IMR-90 (cell line): ENCODE measurements around the gene PODXL2. TPM values are rescaled to one million over a fixed set of nuclear protein-coding genes. Genes with fewer than 3 reads are reported as not detected.

Experiments used
- ATAC-seq: fragments of 200-7000 bp; cut with Tn5 transposase; 2 replicates; pipeline ENCODE4 v1.9.1; 2020; ENCODE audit warnings: low read depth, mild to moderate bottlenecking, moderate library complexity
- BruUV-seq: library from RNA; stranded (reverse); fragments of 400-500 nt; replicated peaks from 2 replicates; lab custom pipeline; 2021; lab: Mats Ljungman, UMichigan
- CTCF ChIA-PET: fragments of 300-600 bp; formaldehyde crosslinking; extraction: SDS; loops from one replicate; lab custom pipeline; 2021; ENCODE audit warnings: antibody characterized with exemption; lab: Yijun Ruan, JAX
- POLR2A ChIA-PET: fragments of 300-600 bp; sonication (Branson Sonifier 250); formaldehyde crosslinking; loops from one replicate; lab custom pipeline; 2022; ENCODE audit warnings: antibody characterized with exemption; ENCODE audit not compliant: unreplicated experiment; lab: Charles Lee
- DNase-seq: peaks from one replicate; pipeline ENCODE4 v3.0.0; 2013
- H2AFZ ChIP-seq: replicated peaks from 2 replicates; pipeline ENCODE3; 2013; ENCODE audit warnings: low read length, mild to moderate bottlenecking; ENCODE audit not compliant: poor library complexity
- H2AK5ac ChIP-seq: 2 replicates; pipeline ENCODE4 v1.6.1; 2013; ENCODE audit warnings: low read depth, low read length, inconsistent platforms
- H2AK9ac ChIP-seq: replicated peaks from 2 replicates; pipeline ENCODE3; 2013; ENCODE audit warnings: mild to moderate bottlenecking, low read depth, low read length, moderate library complexity; ENCODE audit not compliant: poor library complexity
- H2BK120ac ChIP-seq: 2 replicates; pipeline ENCODE4 v1.6.1; 2013; ENCODE audit warnings: low read depth, low read length, inconsistent platforms
- H2BK15ac ChIP-seq: 3 replicates; pipeline ENCODE4 v1.6.1; 2013; ENCODE audit warnings: low read depth, low read length, inconsistent platforms
- H2BK20ac ChIP-seq: 2 replicates; pipeline ENCODE4 v1.6.1; 2013; ENCODE audit warnings: low read depth, mild to moderate bottlenecking, inconsistent platforms, low read length, moderate library complexity
- H2BK5ac ChIP-seq: 2 replicates; pipeline ENCODE4 v1.6.1; 2013; ENCODE audit warnings: mild to moderate bottlenecking, low read depth, low read length, inconsistent platforms; ENCODE audit not compliant: poor library complexity, severe bottlenecking
- H3K14ac ChIP-seq: replicated peaks from 2 replicates; pipeline ENCODE4 v1.6.1; 2013; ENCODE audit warnings: low read depth, low read length, inconsistent platforms
- H3K18ac ChIP-seq: 2 replicates; pipeline ENCODE4 v1.6.1; 2013; ENCODE audit warnings: low read depth, low read length, control low read depth
- H3K23ac ChIP-seq: 2 replicates; pipeline ENCODE4 v1.6.1; 2013; ENCODE audit warnings: low read depth, low read length, inconsistent platforms
- H3K27ac ChIP-seq: 2 replicates; pipeline ENCODE4 v1.5.1; 2013; ENCODE audit warnings: mild to moderate bottlenecking, control low read depth, low read length; ENCODE audit not compliant: insufficient read depth
- H3K27me3 ChIP-seq: 2 replicates; pipeline ENCODE4 v1.6.1; 2013; ENCODE audit warnings: low read length; ENCODE audit not compliant: control insufficient read depth, insufficient read depth
- H3K36me3 ChIP-seq: 2 replicates; pipeline ENCODE4 v1.6.1; 2013; ENCODE audit warnings: low read length, mixed read lengths; ENCODE audit not compliant: control insufficient read depth, insufficient read depth
- H3K4ac ChIP-seq: 2 replicates; pipeline ENCODE4 v1.6.1; 2013; ENCODE audit warnings: low read depth, low read length, inconsistent platforms
- H3K4me1 ChIP-seq: 2 replicates; pipeline ENCODE4 v1.6.1; 2013; ENCODE audit warnings: low read length, mixed read lengths; ENCODE audit not compliant: control insufficient read depth, insufficient read depth
- H3K4me2 ChIP-seq: 2 replicates; pipeline ENCODE4 v1.6.1; 2013; ENCODE audit warnings: low read depth, mild to moderate bottlenecking, control low read depth, low read length, moderate library complexity
- H3K4me3 ChIP-seq: 2 replicates; pipeline ENCODE4 v1.5.1; 2013; ENCODE audit warnings: low read depth, mild to moderate bottlenecking, control low read depth, low read length, moderate library complexity; ENCODE audit not compliant: insufficient read depth
- H3K56ac ChIP-seq: 2 replicates; pipeline ENCODE4 v1.6.1; 2013; ENCODE audit warnings: low read length, inconsistent platforms; ENCODE audit not compliant: insufficient read depth; ENCODE audit errors: extremely low read depth
- H3K79me1 ChIP-seq, 2 experiments: 2 replicates each; pipeline ENCODE4 v1.6.1; 2013; ENCODE audit warnings: low read length in 2 of 2, inconsistent platforms in 1 of 2, low read depth in 1 of 2
- H3K9ac ChIP-seq: 2 replicates; pipeline ENCODE4 v1.6.1; 2013; ENCODE audit warnings: low read depth, low read length, control low read depth
- H3K9me1 ChIP-seq: 2 replicates; pipeline ENCODE4 v1.6.1; 2013; ENCODE audit warnings: low read length, inconsistent platforms; ENCODE audit not compliant: insufficient read depth
- H3K9me3 ChIP-seq: 2 replicates; pipeline ENCODE4 v1.6.1; 2013; ENCODE audit warnings: low read length; ENCODE audit not compliant: control insufficient read depth, insufficient read depth
- H4K20me1 ChIP-seq: 2 replicates; pipeline ENCODE4 v1.6.1; 2013; ENCODE audit warnings: low read length, inconsistent platforms; ENCODE audit not compliant: insufficient read depth
- H4K5ac ChIP-seq: 2 replicates; pipeline ENCODE4 v1.6.1; 2013; ENCODE audit warnings: mild to moderate bottlenecking, low read depth, low read length, control low read depth
- H4K8ac ChIP-seq, 2 experiments: 2 replicates each; pipeline ENCODE4 v1.6.1; 2013; ENCODE audit warnings: low read depth in 2 of 2, low read length in 2 of 2, control low read depth in 1 of 2, inconsistent platforms in 1 of 2
- H4K91ac ChIP-seq: 2 replicates; pipeline ENCODE4 v1.6.1; 2013; ENCODE audit warnings: low read depth, low read length, inconsistent platforms; ENCODE audit not compliant: insufficient read depth
- BHLHE40 ChIP-seq: fragments of 150-350 bp; IDR thresholded peaks from 2 replicates; pipeline ENCODE4 v1.6.1; 2016; ENCODE audit warnings: mild to moderate bottlenecking, low read depth, low read length
- CHD1 ChIP-seq: IDR thresholded peaks from 2 replicates; pipeline ENCODE4 v1.6.1; 2012; ENCODE audit warnings: low read depth, low read length, improper control_type of control experiment
- FOS ChIP-seq: fragments of 150-350 bp; IDR thresholded peaks from 2 replicates; pipeline ENCODE4 v1.6.1; 2016; ENCODE audit warnings: low read depth, low read length
- POLR2A ChIP-seq: IDR thresholded peaks from 2 replicates; pipeline ENCODE4 v1.6.1; 2012; ENCODE audit warnings: mild to moderate bottlenecking, low read depth, low read length
- RAD21 ChIP-seq: IDR thresholded peaks from 2 replicates; pipeline ENCODE4 v1.6.1; 2012; ENCODE audit warnings: low read length, improper control_type of control experiment
- RCOR1 ChIP-seq: IDR thresholded peaks from 2 replicates; pipeline ENCODE4 v1.6.1; 2012; ENCODE audit warnings: mild to moderate bottlenecking, low read length, improper control_type of control experiment; ENCODE audit not compliant: insufficient replicate concordance
- SMC3 ChIP-seq: fragments of 150-350 bp; IDR thresholded peaks from 2 replicates; pipeline ENCODE4 v1.6.1; 2016; ENCODE audit warnings: low read depth, mild to moderate bottlenecking, antibody characterized with exemption, low read length, moderate library complexity
- dilution Hi-C: fragments of 300-500 bp; cut with HindIII; formaldehyde crosslinking; loops from one replicate; pipeline ENCODE4 v1.14.3; 2018; ENCODE audit warnings: low sequenced_read_pairs; ENCODE audit not compliant: unreplicated experiment
- in situ Hi-C: fragments of 300-500 bp; cut with MboI; formaldehyde crosslinking; loops from 3 replicates; pipeline ENCODE4 v1.14.3; 2019; ENCODE audit warnings: low sequenced_read_pairs, inconsistent platforms, mixed read lengths
- intact Hi-C: fragments of 100-400 bp; cut with micrococcal nuclease; formaldehyde crosslinking; loops from 2 replicates; pipeline ENCODE4 v1.10.0; 2022
- polyA plus RNA-seq, 3 experiments: library from polyadenylated mRNA; depleted of rRNA; stranded (reverse); fragments of >200 nt; gene quantifications; 2 replicates each; pipeline ENCODE4 v1.2.3, GENCODE V29; 2012; ENCODE audit warnings: low replicate concordance in 1 of 3
- total RNA-seq: library from RNA; depleted of rRNA; stranded (reverse); fragments of >200 nt; gene quantifications from 2 replicates; pipeline ENCODE4 v1.2.3, GENCODE V29; 2012

The PODXL2 gene
- total and polyA plus RNA-seq, 2 of the 4 experiments (the other 2 are of a cell fraction) = 1.6 to 5.4 TPM

GRCh38 chr3:127637971-127638370 lies 9.0 kb downstream of the PODXL2 start:
- no peak overlapping the region for H3K9ac ChIP-seq
- no peak overlapping the region for H2AK5ac ChIP-seq
- TF ChIP-seq RAD21 (no peak), SMC3 (no peak), CHD1 (no peak), RCOR1 (no peak), FOS (no peak), POLR2A (no peak), BHLHE40 (no peak)
- no peaks in the 10 kb centered on the region for H3K9me3 ChIP-seq
- H3K4ac ChIP-seq = no peak overlapping the region
- H3K14ac ChIP-seq = no peak overlapping the region
- no TSS peak for BruUV-seq
- no peak overlapping the region for H3K4me2 ChIP-seq
- H2BK15ac ChIP-seq = no peak overlapping the region
- H4K20me1 ChIP-seq = no peaks in the 10 kb centered on the region
- H2BK120ac ChIP-seq = no peak overlapping the region
- no peak overlapping the region for H3K23ac ChIP-seq
- intact Hi-C loops (no loop called here), dilution Hi-C loops (no loop called here), in situ Hi-C loops (no loop called here)
- H3K36me3 ChIP-seq = no peaks in the 10 kb centered on the region
- no peaks in the 10 kb centered on the region for H3K9me1 ChIP-seq
- H2AK9ac ChIP-seq = no peak overlapping the region
- POLR2A ChIA-PET = no interaction called here
- DNase-seq (no peak), ATAC-seq (no peak)
- H3K79me1 ChIP-seq = no peaks in the 10 kb centered on the region
- CTCF ChIA-PET = no interaction called here
- no peak overlapping the region for H3K56ac ChIP-seq
- no peak overlapping the region for H2BK20ac ChIP-seq
- no peak overlapping the region for H2BK5ac ChIP-seq
- no peak overlapping the region for H4K5ac ChIP-seq
- H3K4me3 ChIP-seq = no peak overlapping the region
- no peak overlapping the region for H4K91ac ChIP-seq
- H3K27ac ChIP-seq = no peak overlapping the region
- no peak overlapping the region for H3K18ac ChIP-seq
- no peak overlapping the region for H4K8ac ChIP-seq
- H3K27me3 ChIP-seq = peaks cover 15% of the 10 kb centered on the region
- no peak overlapping the region for H2AFZ ChIP-seq
- peaks cover 2% of the 10 kb centered on the region; the same call in 1 of the 2 replicates for H3K4me1 ChIP-seq
